Activated CD4-positive, alpha-beta T cell treated with anti-CD3 and anti-CD28 coated beads, Interleukin-2, amount 50 U/mL, for 4 hours (primary cell): Measurements from ENCODE around the gene C1QTNF1.

Experiments
- DNase-seq, 2 experiments: peaks; one replicate each; pipeline ENCODE4 v3.0.0-alpha.2; 2020

The C1QTNF1 gene

DNA sequence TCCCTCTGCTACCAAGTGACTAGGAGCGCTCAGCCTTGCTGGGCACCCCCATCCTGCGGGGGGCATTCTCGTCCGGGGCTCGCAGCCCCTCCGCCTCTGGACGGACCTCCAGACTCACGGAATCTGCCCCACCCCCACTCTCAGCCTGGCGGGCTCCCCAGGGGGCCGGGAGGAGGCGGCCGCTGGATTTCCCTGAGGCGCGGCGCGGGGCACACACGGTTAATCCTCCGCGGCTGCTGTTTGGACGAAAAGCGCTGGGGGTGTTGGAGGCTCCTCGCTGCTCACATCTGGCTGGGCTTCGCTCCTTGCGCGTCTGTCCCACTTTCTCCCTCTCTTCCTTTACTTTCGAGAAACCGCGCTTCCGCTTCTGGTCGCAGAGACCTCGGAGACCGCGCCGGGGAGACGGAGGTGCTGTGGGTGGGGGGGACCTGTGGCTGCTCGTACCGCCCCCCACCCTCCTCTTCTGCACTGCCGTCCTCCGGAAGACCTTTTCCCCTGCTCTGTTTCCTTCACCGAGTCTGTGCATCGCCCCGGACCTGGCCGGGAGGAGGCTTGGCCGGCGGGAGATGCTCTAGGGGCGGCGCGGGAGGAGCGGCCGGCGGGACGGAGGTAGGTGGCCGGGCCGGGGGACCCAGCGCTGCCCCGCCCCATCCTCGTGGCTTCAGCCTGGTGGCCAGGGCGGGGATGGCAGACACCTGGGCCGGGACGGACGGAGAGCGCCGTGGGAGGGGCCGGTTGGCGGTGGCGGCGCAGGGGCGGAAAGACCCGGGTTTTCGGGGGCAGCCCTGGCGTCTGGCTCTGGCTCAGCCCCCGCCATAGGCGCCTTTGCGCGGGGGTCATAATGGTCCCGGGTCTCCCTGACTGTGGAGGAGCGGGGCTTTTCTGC, at the start of gene C1QTNF1:
Gene C1QTNF1 (plus strand): TSS at position 284 of the 886 bp plus-strand sequence. CDS start 19,800 bp downstream, outside the sequence.
- DNase-seq: no peak

DNA sequence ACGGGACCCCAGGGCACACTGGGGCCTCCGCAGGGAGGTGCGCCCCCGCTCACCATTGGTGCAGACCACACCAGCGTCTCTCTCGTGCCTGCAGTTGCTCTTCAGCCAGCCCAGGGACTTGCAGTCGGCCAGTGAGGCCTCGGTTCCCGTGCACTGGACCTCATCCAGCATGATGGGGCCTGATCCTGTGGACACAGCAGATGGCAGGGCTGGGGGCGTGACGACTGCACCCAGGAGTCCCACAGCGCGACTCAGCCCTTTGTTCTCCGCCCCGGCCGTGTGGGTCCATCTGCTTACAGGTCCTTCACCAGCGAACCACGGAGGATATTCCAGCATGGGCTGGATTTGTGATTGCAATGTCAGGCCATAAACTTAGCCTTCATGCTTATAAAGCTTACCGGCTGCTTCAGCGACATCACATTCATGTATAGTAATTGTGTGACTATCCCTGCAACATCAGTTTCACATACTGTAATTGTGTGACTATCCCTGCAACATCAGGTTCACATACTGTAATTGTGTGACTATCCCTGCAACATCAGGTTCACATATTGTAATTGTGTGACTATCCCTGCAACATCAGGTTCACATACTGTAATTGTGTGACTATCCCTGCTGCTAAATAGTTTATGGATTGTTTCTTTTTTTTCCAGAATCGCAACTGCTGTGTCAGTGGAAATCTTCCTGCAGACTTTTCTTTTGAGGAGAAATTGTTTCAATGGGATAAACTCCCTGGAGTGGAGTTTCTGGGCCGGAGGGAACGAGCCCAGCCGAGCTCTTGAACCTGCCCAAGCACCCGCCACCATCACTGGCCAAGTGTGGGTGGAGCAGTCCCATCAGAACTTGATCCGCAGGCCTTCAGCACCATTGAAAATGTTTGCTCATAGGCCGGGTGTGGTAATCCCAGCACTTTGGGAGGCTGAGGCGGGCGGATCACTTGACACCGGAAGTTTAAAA, 49.1 kb upstream of the C1QTNF1 start:
- no peak for DNase-seq

DNA sequence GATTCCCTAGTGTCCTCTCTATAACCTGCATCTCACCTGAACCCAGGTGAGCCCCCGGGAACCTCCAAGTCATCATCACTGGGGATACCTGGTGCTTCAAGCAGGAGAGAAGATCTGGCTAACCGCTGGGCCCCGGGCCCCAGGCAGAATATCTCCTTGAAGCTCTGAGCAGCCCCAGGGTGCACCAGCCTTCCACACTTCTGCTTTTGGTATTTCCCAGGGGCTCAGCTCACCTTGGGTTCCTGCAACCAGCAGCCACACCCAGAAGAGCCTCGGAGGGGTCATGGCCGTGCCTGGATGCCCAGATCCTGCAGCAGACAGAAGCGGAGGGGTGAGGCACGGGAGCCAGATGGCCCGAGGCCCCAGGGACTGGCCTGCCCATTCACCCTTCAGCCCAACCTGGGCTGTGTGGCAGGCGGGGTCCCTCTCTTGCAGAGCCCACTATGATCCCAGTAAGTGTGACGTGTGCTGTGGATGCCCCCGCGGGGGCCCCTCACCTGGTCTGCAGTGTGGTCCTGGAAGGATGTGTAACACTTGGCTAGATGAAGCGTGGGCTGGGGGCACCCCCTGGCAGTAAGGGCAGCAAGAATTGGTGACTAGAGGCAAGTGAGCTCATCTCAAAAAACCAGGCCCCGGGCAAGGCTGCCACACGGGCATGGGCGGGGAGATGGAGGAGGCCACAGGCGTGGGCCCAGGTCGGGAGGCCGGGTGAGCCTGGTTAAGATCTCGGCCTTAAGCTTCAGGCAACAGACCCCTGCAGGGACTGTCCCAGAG, 46.9 kb upstream of the C1QTNF1 start:
- DNase-seq: no peak

- no peak for DNase-seq
These were observed 46.4 kb upstream of the C1QTNF1 start for GRCh38 chr17:78977681-78977943.

DNA sequence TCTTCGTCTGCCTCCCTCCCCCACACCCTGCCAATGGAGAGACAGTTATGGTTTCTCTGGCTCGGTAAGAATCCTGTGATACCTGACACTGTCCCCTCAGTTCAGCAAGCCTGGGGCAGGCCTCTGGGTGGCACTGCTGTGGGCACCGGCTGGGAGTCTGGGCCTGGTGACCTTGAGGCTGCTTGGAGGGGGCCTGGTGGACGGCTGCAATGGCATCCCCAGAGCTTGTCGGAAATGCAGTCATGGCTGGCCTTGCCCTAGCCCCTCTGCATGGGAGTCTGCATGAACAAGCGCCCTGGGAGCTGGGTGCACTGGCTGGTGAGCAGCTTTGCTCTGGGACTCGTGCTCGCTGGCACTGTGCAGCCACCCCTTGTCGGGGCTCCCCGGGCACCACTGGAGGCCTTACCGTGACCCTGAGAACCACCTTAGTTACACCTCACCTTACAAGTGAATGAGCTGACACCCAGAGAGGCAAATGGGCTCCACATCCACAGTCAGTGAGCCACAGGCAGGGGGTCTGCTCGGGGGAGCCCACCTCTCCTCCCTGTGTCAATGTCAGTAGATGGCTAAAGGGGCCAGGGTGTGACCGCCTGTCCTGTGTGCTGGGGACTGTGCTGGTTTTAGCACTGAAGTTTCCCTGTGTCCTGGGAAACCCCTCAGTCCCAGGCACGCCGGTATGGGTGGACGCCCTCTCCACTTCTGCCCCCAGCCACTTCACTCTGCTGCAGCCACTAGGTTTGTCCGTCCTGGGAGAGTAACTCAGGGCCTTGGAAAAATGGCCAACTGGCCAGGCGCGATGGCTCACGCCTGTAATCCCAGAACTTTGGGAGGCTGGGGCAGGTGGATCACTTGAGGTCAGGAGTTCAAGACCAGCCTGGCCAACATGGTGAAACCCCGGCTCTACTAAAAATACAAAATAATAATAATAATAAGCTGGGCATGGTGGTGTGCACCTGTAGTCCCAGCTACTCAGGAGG, 45.7 kb upstream of the C1QTNF1 start:
- DNase-seq: no peak

- DNase-seq: peak; percentile 12 to 15
These were observed 44.0 kb upstream of the C1QTNF1 start, which contains the start of gene LGALS3BP for GRCh38 chr17:78979780-78980623. LGALS3BP (minus strand) TSS chr17:78979923; CDS start chr17:78977191, 2,732 bp downstream.

DNA sequence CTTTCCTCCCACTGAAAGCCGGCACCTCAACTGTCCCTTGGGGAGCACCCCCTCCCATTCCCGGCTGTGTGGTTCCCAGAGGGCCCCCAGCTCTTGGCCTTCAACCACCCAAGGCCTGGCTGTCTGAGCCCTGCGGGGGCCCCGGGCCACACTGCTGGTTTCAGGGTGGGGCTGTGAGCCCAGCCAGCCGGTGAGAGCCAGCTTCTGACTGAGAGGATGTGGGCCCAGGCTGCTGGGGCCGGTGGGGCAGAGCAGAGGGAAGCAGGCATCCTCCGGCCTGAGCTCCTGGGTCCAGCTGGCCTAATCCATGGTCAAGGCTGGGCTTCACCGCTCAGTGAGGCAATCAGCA, 43.4 kb upstream of the C1QTNF1 start:
- DNase-seq: no peak

- no peak for DNase-seq
These were observed 42.7 kb upstream of the C1QTNF1 start for GRCh38 chr17:78981010-78981888.

- DNase-seq: no peak
These were observed 38.6 kb upstream of the C1QTNF1 start for GRCh38 chr17:78985395-78985794.

GRCh38 chr17:78986048-78986648, 37.8 kb upstream of the C1QTNF1 start:
- no peak for DNase-seq

DNA sequence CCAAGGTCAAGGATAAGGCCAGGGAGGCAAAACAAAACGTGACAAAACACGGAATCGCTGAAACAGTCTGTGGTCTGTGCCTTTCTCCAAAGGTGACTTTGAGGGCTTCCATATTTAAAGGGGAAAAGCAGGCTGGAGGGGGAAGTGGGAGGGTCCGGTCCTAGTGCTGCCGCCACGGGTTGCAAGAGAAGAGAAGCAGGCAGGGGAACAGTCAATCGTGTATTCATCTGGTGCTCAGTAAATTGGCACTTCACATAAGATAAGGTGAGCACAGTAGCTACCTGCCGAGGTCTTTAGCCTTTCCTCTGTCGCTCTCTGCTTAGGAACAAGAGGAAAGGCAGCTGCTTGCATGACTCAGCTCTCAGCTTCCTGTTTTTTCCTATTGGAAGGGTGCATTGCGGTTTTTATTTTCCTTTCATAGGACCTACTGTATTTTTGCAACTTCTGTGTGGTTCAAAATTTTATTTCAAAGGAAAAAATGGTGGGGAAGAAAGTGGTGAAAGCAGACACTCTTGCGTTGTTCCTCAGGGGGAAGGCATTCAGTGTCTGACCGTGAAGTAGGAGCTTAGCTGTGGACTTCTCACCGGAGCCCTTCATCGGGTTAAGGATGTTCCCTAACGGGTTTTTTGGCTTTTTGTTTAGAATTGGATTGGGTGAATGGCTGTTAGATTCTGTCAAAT, 37.2 kb upstream of the C1QTNF1 start:
- no peak for DNase-seq

DNA sequence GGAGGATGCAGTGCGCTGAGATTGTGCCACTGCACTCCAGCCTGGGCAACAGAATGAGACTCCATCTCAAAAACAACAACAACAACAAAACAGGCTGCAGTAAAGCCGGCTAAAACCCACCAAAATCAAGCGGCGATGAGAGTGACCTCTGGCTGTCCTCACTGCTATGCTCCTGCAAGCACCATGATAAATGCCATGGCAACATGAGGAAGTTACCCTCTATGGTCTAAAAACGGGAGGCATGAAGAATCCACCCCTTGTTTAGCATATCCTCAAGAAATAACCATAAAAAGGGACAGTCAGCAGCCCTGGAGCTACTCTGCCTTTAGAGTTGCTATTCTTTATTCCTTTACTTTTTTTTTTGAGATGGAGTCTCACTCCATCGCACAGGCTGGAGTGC, 35.8 kb upstream of the C1QTNF1 start:
- no peak for DNase-seq

- no peak for DNase-seq
These were observed 33.5 kb upstream of the C1QTNF1 start for GRCh38 chr17:78990349-78991016.

DNA sequence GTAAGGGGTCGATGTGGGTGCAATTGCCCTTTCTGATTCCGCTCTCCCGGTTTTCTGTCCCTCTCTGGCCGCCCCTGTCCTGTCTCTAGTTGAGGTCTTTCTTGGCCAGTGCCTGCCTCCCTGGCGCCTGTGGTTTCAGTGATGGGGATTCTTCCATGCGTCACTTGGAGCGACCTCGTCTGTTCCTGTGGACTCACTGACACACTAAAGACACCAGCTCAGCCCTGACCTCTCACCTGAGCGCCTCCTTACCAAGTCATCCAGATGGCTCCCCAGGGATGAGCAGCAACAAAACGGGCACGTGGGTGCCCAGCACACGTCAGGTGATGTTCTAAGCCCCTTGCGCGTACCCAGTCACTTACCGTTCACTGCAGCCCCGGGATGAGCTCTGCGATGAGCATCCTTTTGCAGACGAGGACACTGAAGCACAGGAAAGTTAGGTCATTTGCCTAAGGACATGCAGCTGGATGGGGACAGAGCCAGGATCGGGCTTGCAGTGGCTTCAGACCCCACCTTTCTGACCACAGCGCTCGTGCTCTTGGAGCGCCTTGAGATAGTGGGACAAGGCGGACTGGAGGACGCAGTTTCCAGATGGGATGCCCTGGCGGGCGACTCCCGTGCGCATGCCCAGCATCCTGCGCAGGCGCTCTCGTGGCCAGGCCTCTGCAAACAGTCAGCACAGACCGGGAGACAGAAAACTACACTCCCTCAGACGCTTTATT, 32.8 kb upstream of the C1QTNF1 start:
- DNase-seq: no peak

GRCh38 chr17:78991906-78992532, 31.9 kb upstream of the C1QTNF1 start:
- no peak for DNase-seq

- DNase-seq: no peak
These were observed 31.3 kb upstream of the C1QTNF1 start for GRCh38 chr17:78992542-78993212.
